HG02571 (cell line): Measurements from ENCODE around the gene GTSE1.

Source experiments
- ATAC-seq: cut with Tn5 transposase; IDR thresholded peaks from one replicate; pipeline ENCODE4 v1.9.1; 2021; ENCODE audit warnings: mild to moderate bottlenecking, moderate library complexity; ENCODE audit not compliant: unreplicated experiment

Gene GTSE1

DNA sequence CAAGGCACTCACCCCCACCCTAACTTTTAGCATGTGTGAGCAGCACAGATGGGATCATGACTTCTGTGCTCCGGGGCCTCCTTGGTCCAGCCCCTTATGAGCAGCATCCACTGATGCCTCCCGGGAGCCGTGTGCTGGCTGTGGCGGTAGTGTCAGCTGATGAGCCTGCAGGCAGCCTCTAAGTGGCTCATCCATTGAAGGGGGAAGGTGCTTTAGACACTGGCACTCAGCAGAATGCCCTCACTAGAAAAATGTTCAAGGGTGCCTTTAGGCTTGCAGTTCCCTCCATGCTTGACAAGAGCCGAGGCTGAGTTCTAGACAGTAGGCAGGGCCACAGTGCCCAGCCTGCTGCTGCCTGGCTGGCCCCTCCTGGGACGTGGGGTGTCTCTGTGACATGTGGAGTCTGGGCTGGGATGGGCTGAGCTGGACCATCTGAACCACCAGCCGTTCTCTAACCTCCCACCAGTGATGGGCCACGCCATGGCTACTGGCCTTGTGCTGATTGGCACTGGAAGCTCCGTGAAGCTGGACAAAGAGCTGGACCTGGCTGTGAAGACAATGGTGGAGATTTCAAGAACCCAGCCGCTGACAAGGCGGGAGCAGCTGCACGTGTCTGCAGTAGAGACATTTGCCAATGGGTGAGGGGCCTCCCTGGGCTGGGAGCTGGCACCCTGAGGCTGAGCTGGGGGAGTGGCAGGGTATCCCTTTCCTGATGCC is 23.1 kb upstream of the GTSE1 start:
- no peak for ATAC-seq

DNA sequence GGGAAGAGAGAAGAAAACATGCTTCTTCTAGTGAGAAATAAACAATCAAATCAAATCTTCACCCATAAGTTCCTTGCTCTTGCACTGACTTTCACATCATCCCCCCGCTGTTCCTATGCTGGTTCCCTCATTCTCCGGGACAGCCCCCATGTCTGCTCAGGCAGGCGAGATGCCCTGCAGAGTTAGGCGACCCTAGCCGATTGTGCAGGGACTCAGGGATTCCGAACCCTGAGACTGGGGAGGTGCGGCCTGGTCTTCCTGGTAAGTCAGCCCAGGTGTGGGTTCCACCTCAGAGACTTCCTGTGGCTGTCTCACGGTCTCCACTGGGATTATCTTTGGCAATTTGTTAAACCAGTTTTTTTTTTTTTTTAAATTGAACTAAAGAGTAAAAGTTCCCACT is 22.3 kb upstream of the GTSE1 start:
- ATAC-seq: no peak

DNA sequence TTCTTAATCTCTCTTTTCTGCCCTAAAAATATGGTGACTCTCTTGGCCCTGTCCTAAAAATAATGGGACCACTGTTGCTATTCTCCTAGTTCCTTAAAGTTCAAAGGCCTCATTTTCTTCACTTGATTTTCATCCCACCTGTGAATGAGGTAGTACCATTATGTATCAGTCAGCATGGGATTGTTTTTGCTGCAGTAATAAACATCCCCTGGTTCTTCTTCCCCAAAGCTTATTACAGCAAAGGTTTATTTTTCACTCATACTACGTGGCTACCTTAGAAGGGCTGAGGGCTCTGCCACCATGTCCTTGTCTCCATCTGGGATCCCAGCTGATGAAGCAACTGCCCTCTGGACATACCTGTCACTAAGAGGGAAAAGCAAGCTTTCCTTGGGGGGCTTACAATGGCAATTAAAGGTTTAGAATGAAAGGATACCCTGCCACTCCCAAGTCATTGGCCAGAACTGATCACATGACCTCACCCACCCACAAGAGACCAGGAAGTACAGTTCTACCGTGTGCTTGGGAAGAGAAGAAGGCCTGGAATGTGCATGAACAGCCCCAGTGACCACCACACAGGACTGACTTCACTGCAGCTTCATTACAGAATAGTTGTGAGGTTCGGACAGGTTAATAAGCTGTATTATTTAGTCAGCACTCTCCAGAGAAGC is 21.1 kb upstream of the GTSE1 start:
- no peak for ATAC-seq

DNA sequence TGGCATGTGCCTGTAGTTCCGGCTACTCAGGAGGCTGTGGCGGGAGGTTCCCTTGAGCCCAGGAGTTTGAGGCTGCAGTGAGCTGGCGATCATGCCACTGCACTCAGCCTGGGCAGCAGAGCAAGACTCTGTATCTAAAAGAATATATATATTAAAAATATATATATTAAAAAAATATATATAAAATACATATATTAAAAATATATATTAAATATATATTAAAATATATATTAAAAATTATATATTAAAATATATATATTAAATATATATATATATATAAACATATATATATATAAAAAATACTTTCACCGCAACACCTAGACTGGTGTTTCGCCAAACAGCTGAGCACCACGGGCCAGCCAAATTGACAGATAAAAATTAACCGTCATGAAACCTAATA is 20.1 kb upstream of the GTSE1 start:
- no peak for ATAC-seq

DNA sequence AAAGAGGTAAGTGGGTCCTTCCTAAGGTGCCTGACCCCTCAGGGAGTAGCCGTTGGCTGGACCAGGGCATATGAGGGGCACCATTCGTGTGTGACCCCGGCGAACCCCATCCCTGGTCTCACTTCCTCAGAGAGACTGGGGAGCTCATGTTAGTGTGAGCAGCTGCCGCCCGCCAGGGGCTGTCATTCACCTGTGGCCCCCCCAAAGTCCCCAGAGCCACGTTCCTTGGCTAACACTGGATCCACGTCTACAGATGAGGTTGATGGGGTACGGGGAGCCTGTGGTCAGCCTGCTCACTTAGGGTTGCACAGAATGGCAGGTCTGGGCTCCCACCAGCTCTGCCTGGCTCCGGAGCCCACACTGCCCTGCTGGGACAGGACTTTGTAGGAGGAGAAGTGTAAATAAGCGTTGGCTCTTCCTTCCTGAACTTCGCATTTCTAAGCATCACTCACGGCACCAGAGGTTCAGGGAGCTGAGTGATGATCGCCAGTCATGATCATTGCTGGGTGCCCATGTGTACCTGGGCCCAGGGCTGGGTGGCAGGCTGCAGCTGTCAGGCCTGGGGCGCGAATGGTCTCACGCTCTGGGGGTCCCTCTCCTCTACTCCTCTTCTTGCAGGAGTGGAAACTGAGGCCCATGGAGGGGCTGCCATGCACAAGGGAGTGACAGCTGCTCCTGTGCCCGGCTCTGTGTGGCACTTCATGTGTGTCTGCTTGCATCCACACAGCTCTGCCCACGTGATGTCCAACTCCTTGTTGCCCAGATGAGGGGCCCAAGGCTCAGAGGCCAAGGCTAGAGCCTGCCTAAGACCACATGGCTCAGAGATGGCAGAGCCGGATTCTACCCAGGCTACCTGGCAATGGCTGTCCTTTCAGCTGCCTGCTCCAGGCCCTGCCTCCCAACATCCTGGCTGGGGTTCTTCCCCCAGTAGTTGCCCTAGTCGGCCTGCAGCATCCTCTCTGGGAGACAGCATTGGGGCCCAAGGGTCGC is 17.7 kb upstream of the GTSE1 start:
- no peak for ATAC-seq

DNA sequence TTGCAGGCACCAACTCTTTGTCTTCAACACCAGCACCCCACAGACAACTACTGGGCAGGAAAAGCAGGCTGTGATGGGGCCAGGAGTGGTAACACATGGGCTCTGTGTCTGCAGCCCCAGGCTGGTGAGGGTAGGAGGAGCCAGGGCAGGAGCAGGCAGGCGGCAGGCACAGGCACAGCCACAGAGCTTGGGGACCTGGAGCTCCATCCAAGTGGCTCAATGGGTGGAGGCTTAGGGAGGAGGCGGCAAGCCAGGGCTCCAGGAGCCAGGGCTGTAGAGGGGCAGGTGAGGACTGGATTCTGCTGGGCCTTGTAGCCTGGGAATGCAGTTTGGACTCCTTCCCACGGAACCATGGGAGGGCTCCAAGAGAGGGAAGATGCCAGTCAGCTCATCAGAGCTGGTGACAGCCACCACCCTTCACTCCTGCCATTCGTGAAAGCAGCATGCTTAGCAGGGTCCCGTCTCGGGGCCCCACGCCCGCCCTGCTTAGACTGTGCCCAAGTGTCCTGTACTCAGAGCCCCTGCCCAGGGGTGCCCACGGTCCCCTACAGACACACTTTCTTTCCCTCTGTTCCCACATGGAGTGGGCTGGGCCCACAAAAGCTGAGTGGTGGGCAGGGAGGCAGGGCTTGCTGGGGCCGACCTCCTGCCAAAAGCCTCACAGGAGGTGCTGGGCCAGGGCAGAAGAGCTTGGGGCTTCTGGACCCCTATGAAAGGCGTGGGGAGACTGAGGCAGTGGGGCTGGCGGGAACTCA is 16.4 kb upstream of the GTSE1 start:
- no peak for ATAC-seq

DNA sequence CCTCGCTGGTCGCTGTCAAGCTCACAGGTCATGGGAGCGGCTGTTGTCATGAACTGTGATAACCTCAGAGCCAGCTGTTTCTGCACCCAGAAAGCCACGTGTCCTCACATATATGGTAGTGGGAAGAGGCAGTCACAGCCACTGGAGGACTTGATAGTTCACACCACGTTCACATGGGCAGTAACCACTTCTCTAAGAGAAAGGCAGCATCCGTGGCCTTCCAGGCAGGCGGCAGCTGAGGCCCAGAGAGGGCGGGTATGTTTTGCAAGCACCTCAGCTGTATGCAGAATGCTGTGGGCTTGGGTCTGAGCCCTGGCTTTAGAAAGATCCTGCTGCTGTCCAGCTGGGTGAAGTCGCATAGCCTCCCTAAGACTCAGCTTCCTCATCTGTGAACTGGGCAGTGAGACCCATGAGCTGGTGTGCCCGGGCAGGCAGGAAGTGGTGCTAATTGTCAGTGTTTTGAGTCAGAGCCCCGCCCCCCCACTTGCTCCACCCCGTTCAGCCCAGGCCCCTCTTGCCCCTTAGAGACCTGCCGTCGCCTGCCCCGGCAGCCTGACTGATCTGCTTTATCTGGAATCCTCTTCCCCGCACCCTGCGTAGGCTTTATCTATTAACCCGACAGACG is 15.6 kb upstream of the GTSE1 start:
- no peak for ATAC-seq

DNA sequence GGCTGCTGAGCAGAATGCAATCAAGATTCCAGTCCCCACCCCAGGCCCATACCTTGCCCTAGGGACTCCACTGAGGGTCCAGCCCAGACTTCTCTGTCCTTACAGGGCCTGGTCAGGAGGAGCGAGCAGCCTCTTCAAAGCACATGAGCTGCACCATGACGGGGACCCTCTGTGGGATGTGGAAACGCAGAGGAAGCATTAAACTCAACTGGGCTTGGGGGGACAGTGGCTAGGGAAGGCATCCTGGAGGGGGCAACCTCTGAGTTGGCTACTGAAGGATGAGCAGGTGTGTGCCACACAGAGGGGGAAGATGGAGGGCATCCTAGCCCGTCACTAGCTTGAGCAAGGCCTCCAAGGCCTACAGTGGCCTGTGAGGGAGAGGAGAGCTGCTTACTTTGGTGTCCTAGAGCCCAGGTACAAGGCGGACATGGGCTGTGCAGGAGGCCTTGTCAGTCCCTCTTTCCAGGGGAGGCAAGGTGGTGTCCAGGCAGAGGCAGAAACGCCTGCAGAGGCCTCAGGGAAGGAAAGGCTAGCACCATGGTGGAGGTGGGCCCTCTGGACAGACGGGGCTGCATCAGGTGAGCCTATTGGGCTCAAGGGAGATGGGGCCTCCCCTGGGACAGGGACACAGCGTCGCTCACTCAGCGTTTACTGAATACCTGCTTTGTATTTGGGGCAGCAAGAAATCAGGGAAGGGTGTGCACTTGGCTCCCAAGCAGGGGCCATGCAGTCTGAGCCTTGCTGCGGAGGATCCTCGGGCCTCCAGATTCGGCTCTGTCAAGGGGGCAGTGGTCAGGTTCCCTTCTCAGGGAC is 14.6 kb upstream of the GTSE1 start:
- ATAC-seq: no peak

DNA sequence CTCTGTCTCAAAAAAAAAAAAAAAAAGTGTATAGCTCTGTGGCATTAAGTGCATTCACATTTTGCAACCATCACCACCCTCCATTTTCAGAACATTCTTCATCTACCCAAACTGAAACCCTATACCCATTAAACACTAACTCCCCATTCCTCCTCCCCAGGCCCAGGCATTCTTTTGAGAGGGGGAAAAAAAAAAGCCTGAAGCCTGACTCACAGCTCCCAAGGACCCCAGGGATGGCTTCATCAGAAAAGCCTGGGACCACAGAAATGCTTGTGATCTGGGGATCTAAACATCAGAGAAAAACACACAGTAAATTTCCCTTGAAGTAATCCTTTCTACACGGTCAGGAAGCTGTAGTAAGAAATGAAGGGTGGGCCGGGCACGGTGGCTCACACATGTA is 10.7 kb upstream of the GTSE1 start:
- no peak for ATAC-seq

DNA sequence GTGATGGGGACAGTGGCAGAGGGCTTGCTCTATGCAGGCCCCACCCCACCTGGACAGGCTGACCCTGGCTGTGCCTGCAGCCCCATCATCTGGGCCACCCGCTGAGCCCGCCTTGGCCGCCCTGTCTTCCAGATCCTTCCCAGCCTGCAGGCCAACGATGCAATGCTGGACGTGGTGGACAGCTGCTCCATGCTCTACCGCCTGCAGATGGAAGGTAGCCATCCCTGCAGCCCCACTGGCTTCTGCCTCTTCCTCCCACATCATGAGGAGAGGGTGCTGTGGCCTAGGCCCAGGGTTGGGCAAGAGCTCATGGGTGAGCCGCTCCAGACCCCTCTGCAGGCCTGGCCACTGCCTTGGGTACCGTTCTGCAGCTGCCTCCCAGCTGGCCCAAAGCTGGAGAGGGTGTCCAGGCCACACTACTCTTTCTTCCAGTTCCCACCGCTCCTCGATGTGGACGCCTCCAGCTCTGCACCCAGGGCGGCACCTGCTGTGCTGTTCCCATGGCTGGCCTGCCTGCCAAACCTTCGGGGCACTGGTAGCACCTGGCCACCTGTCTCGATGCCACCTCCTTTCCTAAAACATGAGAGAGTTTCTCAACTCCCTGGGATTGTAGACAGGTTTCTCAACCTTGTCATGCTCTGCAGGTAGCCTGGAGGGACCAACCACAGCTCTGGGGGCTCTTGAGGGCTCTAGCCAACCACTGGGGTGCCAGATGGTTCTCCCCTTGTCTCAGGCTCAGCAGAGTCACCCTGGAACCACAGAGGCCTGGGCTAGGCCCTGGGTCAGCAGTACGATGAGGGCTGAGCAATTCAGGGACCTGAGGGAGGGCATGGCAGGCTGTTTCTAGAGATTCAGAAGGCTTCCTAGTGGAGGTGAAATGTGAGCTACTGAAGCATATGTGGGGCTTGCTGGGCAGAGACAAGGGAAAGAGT is 9.5 kb upstream of the GTSE1 start:
- ATAC-seq: no peak

DNA sequence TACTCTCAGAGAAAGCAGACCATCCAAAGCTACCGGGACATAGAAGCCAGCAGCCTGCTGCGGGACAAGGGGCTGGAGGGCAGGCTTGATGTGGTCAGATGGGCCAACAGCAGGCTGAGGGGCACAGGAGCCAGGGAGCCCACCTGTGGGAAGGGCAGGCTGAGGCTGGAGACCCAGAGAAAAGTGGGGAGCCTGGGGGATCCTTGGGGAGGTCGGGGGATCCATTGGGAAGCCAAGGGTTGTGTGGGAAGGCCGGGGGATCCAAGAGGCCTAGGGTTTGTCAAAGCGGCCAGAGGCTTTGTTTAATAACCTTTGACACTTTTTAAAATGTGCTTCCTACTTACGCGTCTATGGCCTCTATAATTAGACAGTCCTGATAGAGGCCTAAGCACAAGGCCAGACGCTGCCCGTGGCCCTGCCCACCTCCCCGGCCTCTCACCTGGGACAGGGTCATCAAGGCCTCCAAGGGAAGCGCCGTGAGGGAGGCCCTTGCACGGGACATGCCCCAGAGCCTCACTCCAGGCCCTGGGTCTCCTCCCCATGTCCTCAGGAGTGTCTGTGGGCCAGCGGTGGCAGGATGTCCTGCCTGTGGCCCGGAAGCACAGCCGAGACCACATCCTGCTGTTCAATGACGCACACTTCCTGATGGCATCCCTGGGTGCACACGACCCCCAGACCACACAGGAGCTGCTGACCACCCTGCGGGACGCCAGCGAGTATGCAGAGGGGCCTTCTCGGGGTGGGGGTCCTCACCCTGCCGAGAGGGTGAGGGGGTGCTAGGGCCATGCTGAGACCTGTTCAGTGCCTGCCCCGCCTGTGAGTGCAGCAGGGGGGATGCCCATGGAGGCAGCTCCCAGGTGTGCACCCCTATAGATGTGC is 8.6 kb upstream of the GTSE1 start:
- no peak for ATAC-seq

DNA sequence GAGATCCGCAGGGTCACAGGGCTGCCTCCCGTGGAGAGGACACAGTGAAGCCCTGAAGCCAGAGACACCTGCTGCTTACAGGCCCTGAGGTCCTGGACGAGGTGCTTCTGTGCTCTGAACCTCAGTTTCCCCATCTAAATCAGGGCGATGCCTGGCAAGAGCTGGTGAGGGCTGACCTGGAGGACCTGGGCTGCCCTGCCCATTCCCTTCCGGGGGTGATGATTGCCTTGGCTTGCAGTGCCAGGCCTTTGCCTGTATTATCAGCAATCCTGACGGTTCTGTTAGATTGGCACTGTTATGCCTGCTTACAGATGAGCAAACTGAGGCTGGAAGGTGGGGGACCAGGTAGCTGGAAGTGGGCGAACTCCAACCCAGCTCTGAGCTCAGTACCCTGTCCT is 7.8 kb upstream of the GTSE1 start:
- no peak for ATAC-seq

DNA sequence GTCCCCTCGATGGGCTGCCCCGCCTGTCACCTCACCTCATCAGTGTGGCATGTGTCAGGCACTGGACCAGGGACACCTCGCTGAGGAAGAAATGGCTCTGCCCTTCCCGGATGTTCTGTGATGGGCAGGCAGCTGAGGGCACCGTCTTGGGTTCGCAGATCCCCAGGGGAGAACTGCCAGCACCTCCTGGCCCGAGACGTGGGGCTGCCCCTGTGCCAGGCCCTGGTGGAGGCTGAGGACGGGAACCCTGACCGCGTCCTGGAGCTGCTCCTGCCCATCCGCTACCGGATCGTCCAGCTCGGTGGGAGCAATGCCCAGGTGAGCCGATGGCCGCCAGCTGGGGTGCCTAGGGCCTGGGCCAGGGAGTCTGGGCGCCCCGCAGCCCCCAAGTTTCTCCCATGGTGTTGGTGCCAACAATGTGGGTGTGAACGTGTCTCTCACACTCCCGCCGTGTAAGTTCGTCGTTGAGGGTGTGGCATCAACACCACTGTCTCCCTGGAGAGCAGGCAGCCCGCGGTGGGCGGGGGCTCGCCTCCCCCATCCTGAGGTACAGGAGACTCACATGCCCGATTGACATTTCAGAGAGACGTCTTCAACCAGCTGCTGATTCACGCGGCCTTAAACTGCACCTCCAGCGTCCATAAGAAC is 7.3 kb upstream of the GTSE1 start:
- no peak for ATAC-seq

DNA sequence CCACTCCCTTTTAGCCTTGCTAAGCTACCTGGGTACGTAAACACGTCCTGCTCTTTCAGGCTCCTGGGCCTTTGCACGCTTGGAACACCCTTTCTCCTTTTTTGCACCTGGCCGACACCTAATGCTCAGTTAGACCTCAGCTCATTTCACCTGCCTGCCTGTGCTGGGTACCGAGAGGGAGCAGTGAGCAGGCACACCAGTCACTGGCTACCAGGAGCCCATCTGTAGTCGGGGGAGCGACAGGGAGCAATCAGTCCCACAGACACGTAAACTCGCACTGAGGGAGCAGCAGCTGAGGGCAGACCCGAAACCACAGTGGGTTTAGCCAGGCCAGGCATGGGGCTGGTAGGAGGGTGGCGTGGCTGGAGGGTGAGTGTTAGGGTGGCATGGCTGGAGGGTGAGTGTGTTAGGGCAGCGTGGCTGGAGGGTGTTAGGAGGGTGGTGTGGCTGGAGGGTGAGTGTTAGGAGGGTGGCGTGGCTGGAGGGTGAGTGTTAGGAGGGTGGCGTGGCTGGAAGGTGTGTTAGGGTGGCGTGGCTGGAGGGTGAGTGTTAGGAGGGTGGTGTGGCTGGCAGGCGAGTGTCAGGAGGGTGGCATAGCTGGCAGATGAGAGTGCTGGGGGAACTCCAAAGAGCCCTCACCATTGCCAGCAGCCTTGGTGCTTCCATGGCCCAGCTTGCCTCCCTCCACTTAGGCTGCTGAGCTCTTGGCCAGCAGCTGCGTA is 6.4 kb upstream of the GTSE1 start:
- no peak for ATAC-seq

DNA sequence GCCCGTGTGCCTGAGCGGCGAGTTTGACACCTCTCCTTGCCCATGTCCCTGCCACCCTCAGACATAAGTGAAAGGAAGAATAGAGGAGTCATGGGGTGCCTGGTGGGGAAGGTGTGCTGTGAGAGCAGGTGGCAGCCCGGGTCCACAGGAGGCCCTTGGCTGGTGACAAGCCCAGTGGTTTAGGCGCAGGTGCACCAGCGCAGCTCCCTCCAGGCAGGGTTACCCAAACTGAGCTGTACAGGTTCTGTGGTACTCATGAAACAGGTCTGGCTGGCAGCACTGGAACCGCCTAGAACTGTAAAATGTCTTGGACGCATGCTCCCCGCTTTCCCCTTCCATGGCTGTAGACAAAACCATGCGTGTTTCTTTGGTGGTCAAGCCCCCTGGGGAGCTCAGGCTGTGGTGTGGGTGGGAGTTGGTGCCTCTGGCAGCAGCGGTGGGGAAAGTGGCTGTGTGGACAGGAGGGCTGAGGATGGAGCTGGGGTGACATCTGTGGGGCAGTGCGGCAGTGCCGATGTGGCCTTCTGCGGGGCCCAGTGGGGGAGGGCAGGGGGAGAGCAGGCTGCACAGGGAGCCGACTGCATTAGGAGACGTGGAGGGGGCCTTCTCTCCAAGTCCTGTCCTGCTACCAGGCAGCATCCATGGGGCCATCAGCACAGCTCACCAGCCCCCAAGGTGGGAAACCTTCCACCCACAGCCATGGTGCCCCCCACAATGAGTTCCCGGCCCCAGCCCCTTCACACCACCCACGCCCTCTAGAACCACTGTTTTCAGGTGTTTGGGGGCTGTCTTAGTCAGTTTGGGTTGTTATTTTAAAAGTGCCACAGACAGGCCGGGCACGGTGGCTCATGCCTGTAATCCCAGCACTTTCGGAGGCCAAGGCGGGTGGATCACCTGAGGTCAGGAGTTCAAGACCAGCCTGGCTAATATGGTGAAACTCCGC is 5.6 kb upstream of the GTSE1 start:
- no peak for ATAC-seq
